ENCODE results near the gene SRRD.
"Not testable (repeated sequence)": the region's sequence is repeated elsewhere in the genome, so short reads cannot be mapped to it uniquely, and the experiment has no call there.

Gene SRRD

GRCh38 chr22:26483439-26484359 lies at the start of gene SRRD, which contains the start of gene HPS4:
TSS of gene SRRD (plus strand) at chr22:26483877. CDS start at chr22:26483891, 14 bp downstream.
TSS of gene HPS4 (minus strand) at chr22:26483783. CDS start at chr22:26481762, 2,021 bp downstream.
- DNase-seq, result peak; percentile 62

GRCh38 chr22:26435327-26436093 lies 48.2 kb upstream of the SRRD start:
- DNase-seq, result no peak

- no peak for DNase-seq
Observed at GRCh38 chr22:26436903-26437515, 46.7 kb upstream of the SRRD start.

- DNase-seq, result no peak
Observed at GRCh38 chr22:26437694-26438392, 45.8 kb upstream of the SRRD start.

GRCh38 chr22:26438776-26439175 lies 44.9 kb upstream of the SRRD start:
- DNase-seq, result not testable (repeated sequence)

GRCh38 chr22:26439559-26439958 lies 44.1 kb upstream of the SRRD start:
- no peak for DNase-seq

GRCh38 chr22:26442086-26442756 lies 41.5 kb upstream of the SRRD start:
- DNase-seq, result no peak

- DNase-seq, result no peak
Observed at GRCh38 chr22:26443901-26444690, 39.6 kb upstream of the SRRD start.

GRCh38 chr22:26444777-26445176 lies 38.9 kb upstream of the SRRD start:
- DNase-seq, result no peak

GRCh38 chr22:26445577-26446275 lies 38.0 kb upstream of the SRRD start:
- DNase-seq, result no peak

GRCh38 chr22:26446808-26447515 lies 36.7 kb upstream of the SRRD start:
- DNase-seq, result no peak

- no peak for DNase-seq
Observed at GRCh38 chr22:26447584-26448329, 35.9 kb upstream of the SRRD start.

- DNase-seq, result no peak
Observed at GRCh38 chr22:26448334-26448733, 35.3 kb upstream of the SRRD start.

- DNase-seq, result no peak
Observed at GRCh38 chr22:26448941-26449340, 34.7 kb upstream of the SRRD start.

GRCh38 chr22:26450453-26451185 lies 33.1 kb upstream of the SRRD start:
- DNase-seq, result no peak

GRCh38 chr22:26452236-26453016 lies 31.3 kb upstream of the SRRD start:
- no peak for DNase-seq

- no peak for DNase-seq
Observed at GRCh38 chr22:26453216-26453615, 30.5 kb upstream of the SRRD start.
